GM12878 (cell line): ENCODE results near the gene FXYD3. TPM values are rescaled to one million over a fixed set of nuclear protein-coding genes. Genes with fewer than 3 reads are reported as not detected.

Experiments used
- ATAC-seq: fragments of 200-7000 bp; cut with Tn5 transposase; 3 replicates; pipeline ENCODE4 v1.9.1; 2020; ENCODE audit warnings: mild to moderate bottlenecking, moderate library complexity
- BruUV-seq: library from RNA; stranded (reverse); fragments of 400-500 nt; replicated peaks from 2 replicates; lab custom pipeline; 2021; lab: Mats Ljungman, UMichigan
- CTCF ChIA-PET: fragments of 300-600 bp; sonication (Branson Sonifier 250); formaldehyde crosslinking; extraction: SDS; loops from one replicate; lab custom pipeline; 2021; ENCODE audit warnings: inconsistent platforms; lab: Yijun Ruan, JAX
- POLR2A ChIA-PET: fragments of 350-600 bp; formaldehyde crosslinking; extraction: SDS; loops from one replicate; lab custom pipeline; 2021; ENCODE audit warnings: inconsistent platforms; lab: Charles Lee
- RAD21 ChIA-PET: fragments of 300-600 bp; sonication (Branson Sonifier 250); formaldehyde crosslinking; loops from one replicate; lab custom pipeline; 2023; ENCODE audit warnings: antibody characterized with exemption; ENCODE audit not compliant: unreplicated experiment; lab: Charles Lee
- SMC1A ChIA-PET: fragments of 300-600 bp; sonication (Branson Sonifier 250); formaldehyde crosslinking; loops from one replicate; lab custom pipeline; 2023; ENCODE audit not compliant: unreplicated experiment, uncharacterized antibody; lab: Charles Lee
- DNase-seq: peaks from one replicate; pipeline ENCODE4 v3.0.0-alpha.2; 2011; ENCODE audit warnings: low read depth, low spot score
- FAIRE-seq: peaks from 3 replicates; lab custom pipeline; 2011; peaks lifted over from hg19 to GRCh38; lab: Jason Lieb, UNC
- H2AFZ ChIP-seq: 2 replicates; pipeline ENCODE4 v1.6.0; 2011; ENCODE audit warnings: low read depth, low read length, control low read depth; ENCODE audit not compliant: control insufficient read depth
- H3K27ac ChIP-seq: 2 replicates; pipeline ENCODE4 v1.5.1; 2011; ENCODE audit warnings: control low read depth; ENCODE audit not compliant: control insufficient read depth, insufficient read depth
- H3K27me3 ChIP-seq, 2 experiments: replicated peaks in 1 of 2; 2 replicates each; pipeline versions ENCODE4 v1.6.0 to v1.6.1; 2011; ENCODE audit warnings: low read length in 1 of 2; ENCODE audit not compliant: control insufficient read depth in 2 of 2, insufficient read depth in 2 of 2
- H3K36me3 ChIP-seq, 2 experiments: 2 replicates each; pipeline ENCODE4 v1.5.1; 2011; ENCODE audit warnings: low read length in 1 of 2; ENCODE audit not compliant: control insufficient read depth in 2 of 2, insufficient read depth in 2 of 2
- H3K4me1 ChIP-seq: 2 replicates; pipeline ENCODE4 v1.6.1; 2011; ENCODE audit warnings: mild to moderate bottlenecking, low read length, moderate library complexity, mixed read lengths; ENCODE audit not compliant: control insufficient read depth, insufficient read depth
- H3K4me2 ChIP-seq: 2 replicates; pipeline ENCODE4 v1.6.0; 2011; ENCODE audit warnings: control low read depth; ENCODE audit not compliant: control insufficient read depth, insufficient read depth
- H3K4me3 ChIP-seq: fragments of 200-600 bp; sonication (generic); 2 replicates; pipeline ENCODE4 v1.5.1; 2016
- H3K79me2 ChIP-seq: 2 replicates; pipeline ENCODE4 v1.6.0; 2011; ENCODE audit warnings: low read length; ENCODE audit not compliant: control insufficient read depth, insufficient read depth
- H3K9ac ChIP-seq: 2 replicates; pipeline ENCODE4 v1.8.0; 2011; ENCODE audit warnings: low read length, control low read depth, mixed read lengths; ENCODE audit not compliant: control insufficient read depth, insufficient read depth
- H3K9me3 ChIP-seq: replicated peaks from 3 replicates; pipeline ENCODE4 v1.5.1; 2011; ENCODE audit warnings: mild to moderate bottlenecking, low read length; ENCODE audit not compliant: control insufficient read depth, insufficient read depth
- H4K20me1 ChIP-seq: 2 replicates; pipeline ENCODE4 v1.6.0; 2011; ENCODE audit not compliant: control insufficient read depth, insufficient read depth
- ATF7 ChIP-seq: fragments of 450-650 bp; IDR thresholded peaks from 2 replicates; pipeline ENCODE4 v1.6.1; 2016; ENCODE audit warnings: low read depth, mild to moderate bottlenecking
- KAT2A ChIP-seq: conservative IDR thresholded peaks from 2 replicates; pipeline ENCODE4 v1.6.1; 2011; ENCODE audit warnings: low read depth, low read length; ENCODE audit not compliant: control insufficient read depth
- MXI1 ChIP-seq: fragments of 150-350 bp; IDR thresholded peaks from 2 replicates; pipeline ENCODE4 v1.6.1; 2011; ENCODE audit warnings: low read depth, mild to moderate bottlenecking, inconsistent platforms, low read length, improper control_type of control experiment
- SMAD1 ChIP-seq: fragments of 450-650 bp; IDR thresholded peaks from 2 replicates; pipeline ENCODE4 v1.6.1; 2018; ENCODE audit warnings: mild to moderate bottlenecking, low read depth; ENCODE audit not compliant: partially characterized antibody
- TCF3 ChIP-seq: IDR thresholded peaks from 2 replicates; pipeline ENCODE4 v1.6.1; 2012; ENCODE audit warnings: low read depth, mild to moderate bottlenecking, low read length, borderline replicate concordance; ENCODE audit not compliant: insufficient read depth
- WGBS: methylation state at CpG from one replicate; pipeline ENCODE4 v1.1.6; 2016; ENCODE audit warnings: low lambda C conversion rate; ENCODE audit not compliant: insufficient replicate concordance, insufficient coverage; ENCODE audit errors: missing lambda C conversion rate; 5-methylcytosine and 5-hydroxymethylcytosine counted together
- in situ Hi-C: fragments of 300-500 bp; cut with MboI; formaldehyde crosslinking; loops from 9 replicates; pipeline ENCODE4 v1.14.3; 2018; ENCODE audit warnings: mixed read lengths
- intact Hi-C: fragments of 100-400 bp; cut with micrococcal nuclease; formaldehyde crosslinking; loops from one replicate; pipeline ENCODE4 v1.14.2; 2022; ENCODE audit not compliant: unreplicated experiment
- polyA plus RNA-seq, 11 experiments: library from polyadenylated mRNA; depleted of rRNA in 4 of 11; unstranded in 6 of 11; stranded (reverse) in 5 of 11; fragments of >200 nt; fragmentation: Nextera tagmentation in 4 of 11; fragmentation: Illumina TruSeq in 1 of 11; extraction: Ambion mirVana in 4 of 11; extraction: Trizol in 1 of 11; gene quantifications; 1 replicate in 1 of 11; 2 replicates in 10 of 11; pipeline versions ENCODE4 v1.2.1 to v1.2.3, GENCODE V29; 2011 to 2016; ENCODE audit warnings: inconsistent platforms in 2 of 11, missing spikeins in 2 of 11, low read depth in 1 of 11
- total RNA-seq, 4 experiments: library from RNA; depleted of rRNA in 3 of 4; stranded (reverse); fragments of >200 nt in 3 of 4; fragmentation: Illumina TruSeq in 1 of 4; extraction: Trizol in 1 of 4; gene quantifications; 2 replicates each; pipeline versions ENCODE4 v1.2.1 to v1.2.3, GENCODE V29; 2013 to 2021
- TF ChIP-seq, protein P1 (sequence below): fragments of 450-650 bp; conservative IDR thresholded peaks from 2 replicates; pipeline ENCODE4 v1.6.1; 2017; ENCODE audit warnings: mild to moderate bottlenecking, moderate library complexity

Gene FXYD3
- total and polyA plus RNA-seq, 10 of the 15 experiments (the other 5 are each of a cell fraction or from before 2014, with no cell fraction given), result 0.09 to 0.44 TPM; not detected in 8

DNA sequence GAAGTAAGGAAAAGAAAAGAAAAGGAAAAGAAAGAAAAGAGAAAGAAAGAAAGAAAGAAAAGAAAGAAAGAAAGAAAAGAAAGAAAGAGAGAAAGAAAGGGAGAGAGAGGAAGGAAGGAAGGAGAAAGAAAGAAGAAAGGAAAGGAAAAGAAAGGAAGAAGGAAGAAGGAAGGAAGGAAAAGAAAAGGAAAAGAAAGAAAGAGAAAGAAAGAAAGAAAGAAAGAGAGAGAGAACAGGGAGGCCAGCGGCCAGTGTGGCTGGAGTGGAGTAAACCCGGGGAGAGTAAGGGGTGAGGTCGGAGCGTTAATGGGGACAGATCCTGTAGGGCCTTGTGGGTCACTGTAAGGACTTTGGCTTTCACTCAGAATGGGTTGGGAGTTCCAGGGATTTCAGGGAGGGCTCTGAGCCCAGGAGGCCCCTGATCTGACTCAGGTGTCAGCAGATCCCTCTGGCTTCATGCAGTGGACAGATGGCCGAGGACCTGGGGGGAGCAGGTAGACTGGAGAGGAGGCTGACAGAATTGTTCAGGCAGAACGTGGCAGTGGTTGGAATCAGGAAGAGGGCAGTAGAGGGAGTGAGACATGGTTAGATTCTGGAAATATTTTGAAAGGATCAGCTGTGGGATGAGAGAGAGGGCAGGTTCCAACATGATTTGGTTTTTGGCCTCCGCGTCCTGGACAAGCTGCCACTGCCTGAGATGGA lies 19.8 kb upstream of the FXYD3 start:
- TF ChIP-seq SMAD1, result no peak
- TF ChIP-seq MXI1, result no peak
- TF ChIP-seq, protein P1, sequence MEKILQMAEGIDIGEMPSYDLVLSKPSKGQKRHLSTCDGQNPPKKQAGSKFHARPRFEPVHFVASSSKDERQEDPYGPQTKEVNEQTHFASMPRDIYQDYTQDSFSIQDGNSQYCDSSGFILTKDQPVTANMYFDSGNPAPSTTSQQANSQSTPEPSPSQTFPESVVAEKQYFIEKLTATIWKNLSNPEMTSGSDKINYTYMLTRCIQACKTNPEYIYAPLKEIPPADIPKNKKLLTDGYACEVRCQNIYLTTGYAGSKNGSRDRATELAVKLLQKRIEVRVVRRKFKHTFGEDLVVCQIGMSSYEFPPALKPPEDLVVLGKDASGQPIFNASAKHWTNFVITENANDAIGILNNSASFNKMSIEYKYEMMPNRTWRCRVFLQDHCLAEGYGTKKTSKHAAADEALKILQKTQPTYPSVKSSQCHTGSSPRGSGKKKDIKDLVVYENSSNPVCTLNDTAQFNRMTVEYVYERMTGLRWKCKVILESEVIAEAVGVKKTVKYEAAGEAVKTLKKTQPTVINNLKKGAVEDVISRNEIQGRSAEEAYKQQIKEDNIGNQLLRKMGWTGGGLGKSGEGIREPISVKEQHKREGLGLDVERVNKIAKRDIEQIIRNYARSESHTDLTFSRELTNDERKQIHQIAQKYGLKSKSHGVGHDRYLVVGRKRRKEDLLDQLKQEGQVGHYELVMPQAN, result no peak
- no peak for TF ChIP-seq KAT2A
- no peak for TF ChIP-seq TCF3
- no peak for TF ChIP-seq ATF7
- ATAC-seq, result no peak
- POLR2A ChIA-PET, result no interaction called here
- in situ Hi-C loops, result no loop called here
- Histone ChIP-seq H3K4me1 (no peaks in the 10 kb centered on the region), H3K27me3 (no peaks in the 10 kb centered on the region; a peak in 1 of 4 replicates), H3K27ac (no peak overlapping the region), H4K20me1 (no peaks in the 10 kb centered on the region), H3K4me2 (no peak overlapping the region), H3K4me3 (no peak overlapping the region), H3K79me2 (no peaks in the 10 kb centered on the region), H3K36me3 (no peaks in the 10 kb centered on the region), H3K9ac (no peak overlapping the region), H3K9me3 (no peaks in the 10 kb centered on the region), H2AFZ (no peak overlapping the region)
- 42% methylated on average over 8 of the region's 8 CpGs for WGBS
- SMC1A ChIA-PET, result no interaction called here
- CTCF ChIA-PET, result interaction anchor here (1.4 kb wide), 1 partner anchor 29 kb away, joined by 4 read pairs; no protein-coding TSS in a partner anchor
- no peak for DNase-seq
- intact Hi-C loops, result no loop called here
- BruUV-seq, result no TSS peak
- RAD21 ChIA-PET, result interaction anchor here (0.8 kb wide), 1 partner anchor 40 kb away, joined by 3 read pairs; no protein-coding TSS in a partner anchor
- no peak for FAIRE-seq
